ENCODE data around the gene NR2F6. TPM values are rescaled to one million over a fixed set of nuclear protein-coding genes. Genes with fewer than 3 reads are reported as not detected.

The NR2F6 gene
- total and polyA plus RNA-seq, 2 experiments from 2014 or later, result 124 to 173 TPM

DNA sequence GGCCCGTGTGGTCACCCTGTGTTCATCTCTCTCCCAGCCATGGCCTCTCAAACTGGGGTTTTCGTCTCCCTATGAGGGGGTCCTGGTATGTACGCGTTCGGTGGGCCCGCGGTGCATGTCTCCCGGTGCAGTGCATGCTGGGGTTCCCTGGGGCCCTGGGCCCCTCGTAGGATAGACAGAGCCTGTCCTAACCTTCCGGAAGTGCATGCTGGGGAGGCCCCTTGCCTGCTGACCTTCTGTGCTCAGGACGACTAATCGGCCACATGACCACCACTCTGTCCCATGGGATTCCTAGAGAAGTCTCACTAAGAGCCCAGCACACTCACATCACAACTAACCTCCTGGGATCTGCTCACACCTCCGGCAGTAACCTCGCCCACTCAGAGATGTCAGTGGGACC, 35.4 kb downstream of the NR2F6 start:
- TF ChIP-seq, protein P1, sequence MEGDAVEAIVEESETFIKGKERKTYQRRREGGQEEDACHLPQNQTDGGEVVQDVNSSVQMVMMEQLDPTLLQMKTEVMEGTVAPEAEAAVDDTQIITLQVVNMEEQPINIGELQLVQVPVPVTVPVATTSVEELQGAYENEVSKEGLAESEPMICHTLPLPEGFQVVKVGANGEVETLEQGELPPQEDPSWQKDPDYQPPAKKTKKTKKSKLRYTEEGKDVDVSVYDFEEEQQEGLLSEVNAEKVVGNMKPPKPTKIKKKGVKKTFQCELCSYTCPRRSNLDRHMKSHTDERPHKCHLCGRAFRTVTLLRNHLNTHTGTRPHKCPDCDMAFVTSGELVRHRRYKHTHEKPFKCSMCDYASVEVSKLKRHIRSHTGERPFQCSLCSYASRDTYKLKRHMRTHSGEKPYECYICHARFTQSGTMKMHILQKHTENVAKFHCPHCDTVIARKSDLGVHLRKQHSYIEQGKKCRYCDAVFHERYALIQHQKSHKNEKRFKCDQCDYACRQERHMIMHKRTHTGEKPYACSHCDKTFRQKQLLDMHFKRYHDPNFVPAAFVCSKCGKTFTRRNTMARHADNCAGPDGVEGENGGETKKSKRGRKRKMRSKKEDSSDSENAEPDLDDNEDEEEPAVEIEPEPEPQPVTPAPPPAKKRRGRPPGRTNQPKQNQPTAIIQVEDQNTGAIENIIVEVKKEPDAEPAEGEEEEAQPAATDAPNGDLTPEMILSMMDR (IDR thresholded peaks at IDR 0.05; ENCODE audit: low read depth, low read length), result no peak
- peaks cover 4% of the 10 kb centered on the region for H3K4me1 ChIP-seq (ENCODE audit: low read depth)
- no peak overlapping the region for H3K27ac ChIP-seq
- H3K27me3 ChIP-seq, result no peaks in the 10 kb centered on the region
- H3K36me3 ChIP-seq, result peaks cover 9% of the 10 kb centered on the region
- no peak overlapping the region for H3K4me3 ChIP-seq
- H3K9me3 ChIP-seq (ENCODE audit: low read depth), result no peaks in the 10 kb centered on the region
- no peak for DNase-seq (ENCODE audit: low read depth in 1 of 2, low spot score in 1 of 2)

DNA sequence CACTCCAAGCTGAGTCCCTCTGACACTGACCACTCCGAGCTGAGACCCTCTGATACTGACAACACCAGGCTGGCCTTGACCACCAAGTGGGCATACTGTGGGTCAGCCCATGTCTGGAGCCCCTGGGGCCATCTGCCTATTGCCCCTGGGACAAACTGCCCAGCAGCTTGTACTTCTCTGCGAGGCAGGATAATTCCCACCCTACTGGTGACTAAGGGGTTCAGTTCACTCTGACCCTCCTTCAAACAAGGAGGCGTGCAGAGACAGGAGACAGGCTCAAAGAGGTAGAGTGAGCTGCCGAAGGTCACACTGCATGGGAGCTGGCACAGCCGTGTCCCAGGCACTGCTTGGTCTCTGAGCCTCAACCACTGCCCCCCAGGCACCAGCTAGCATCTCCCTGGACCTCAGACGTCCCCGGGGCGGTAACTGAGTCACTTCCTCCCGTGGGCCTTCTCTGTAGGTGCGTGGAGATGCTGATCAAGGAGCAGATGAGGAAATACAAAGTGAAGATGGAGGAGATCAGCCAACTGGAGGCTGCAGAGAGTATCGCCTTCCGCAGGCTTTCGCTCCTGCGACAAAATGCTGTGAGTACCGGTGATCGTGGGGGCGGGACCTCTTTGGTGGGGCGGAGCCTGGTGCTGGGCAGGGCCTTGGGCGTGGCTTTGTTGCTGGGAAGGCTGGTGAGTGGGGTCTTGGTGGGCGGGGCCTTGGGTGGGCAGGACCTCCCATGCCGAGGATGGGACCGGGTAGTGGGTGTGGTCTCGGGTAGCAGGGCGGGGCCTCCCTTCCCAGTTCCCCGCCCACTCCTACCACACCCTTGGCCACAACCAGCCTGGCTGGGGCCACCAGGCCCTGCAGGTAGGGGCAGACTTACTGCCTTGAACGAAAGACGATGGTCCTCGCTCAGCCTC, 36.3 kb downstream of the NR2F6 start:
- Histone ChIP-seq H3K9me3 (ENCODE audit: low read depth) (no peaks in the 10 kb centered on the region), H3K27ac (no peak overlapping the region), H3K27me3 (no peaks in the 10 kb centered on the region), H3K36me3 (peaks cover 9% of the 10 kb centered on the region), H3K4me3 (no peak overlapping the region), H3K4me1 (ENCODE audit: low read depth) (peaks cover under 1% of the 10 kb centered on the region)
- TF ChIP-seq, protein P1 (IDR thresholded peaks at IDR 0.05; ENCODE audit: low read depth, low read length), result no peak
- peak; percentile 34 to 45 for DNase-seq (ENCODE audit: low read depth in 1 of 2, low spot score in 1 of 2)

- Histone ChIP-seq H3K27ac (no peak overlapping the region), H3K9me3 (ENCODE audit: low read depth) (no peaks in the 10 kb centered on the region), H3K36me3 (peaks cover 12% of the 10 kb centered on the region), H3K4me3 (no peak overlapping the region), H3K4me1 (ENCODE audit: low read depth) (no peaks in the 10 kb centered on the region), H3K27me3 (no peaks in the 10 kb centered on the region)
- no peak for DNase-seq (ENCODE audit: low read depth in 1 of 2, low spot score in 1 of 2)
- TF ChIP-seq, protein P1 (IDR thresholded peaks at IDR 0.05; ENCODE audit: low read depth, low read length), result no peak
These were observed 38.8 kb downstream of the NR2F6 start for GRCh38 chr19:17206736-17207581.

DNA sequence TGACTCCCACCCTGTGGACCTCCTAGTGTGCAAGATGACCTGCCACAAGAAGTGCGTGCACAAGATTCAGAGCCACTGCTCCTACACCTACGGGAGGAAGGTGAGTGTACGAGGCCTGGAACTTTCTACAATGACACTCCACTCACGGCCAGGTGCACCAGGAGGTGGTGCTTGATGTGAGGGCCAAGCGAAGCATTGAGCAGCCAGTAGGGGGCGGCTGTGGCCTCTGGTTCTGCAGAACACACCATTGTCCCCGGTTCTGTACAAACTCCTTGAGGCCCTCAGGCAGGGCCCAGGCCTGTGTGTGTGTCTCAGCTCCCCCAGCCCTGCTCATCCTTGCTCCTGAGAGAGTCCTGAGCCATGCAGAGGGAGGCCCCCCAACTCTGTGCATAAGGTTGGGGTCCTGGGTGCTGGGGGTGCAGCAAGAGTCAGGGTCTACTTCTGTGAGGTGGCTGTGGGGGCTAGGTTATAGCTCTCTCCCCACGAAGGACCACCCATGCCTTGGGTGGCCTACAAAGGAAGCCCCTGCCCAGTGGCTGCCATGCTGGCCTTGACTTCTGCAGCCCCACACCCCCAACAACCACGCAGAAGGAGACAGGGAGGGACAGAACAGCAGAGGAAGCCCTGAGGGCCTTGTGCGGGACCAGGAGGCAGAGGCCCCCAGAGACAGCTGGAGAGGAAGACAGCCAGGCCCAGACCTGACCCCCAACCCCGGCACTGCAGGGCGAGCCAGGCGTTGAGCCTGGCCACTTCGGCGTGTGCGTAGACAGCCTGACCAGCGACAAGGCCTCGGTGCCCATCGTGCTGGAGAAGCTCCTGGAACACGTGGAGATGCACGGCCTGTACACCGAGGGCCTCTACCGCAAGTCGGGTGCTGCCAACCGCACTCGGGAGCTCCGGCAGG, 40.2 kb downstream of the NR2F6 start:
- no peaks in the 10 kb centered on the region for H3K27me3 ChIP-seq
- H3K4me1 ChIP-seq (ENCODE audit: low read depth), result no peaks in the 10 kb centered on the region
- no peak overlapping the region for H3K27ac ChIP-seq
- peak; percentile 72 for DNase-seq (ENCODE audit: low read depth in 1 of 2, low spot score in 1 of 2)
- H3K9me3 ChIP-seq (ENCODE audit: low read depth), result no peaks in the 10 kb centered on the region
- TF ChIP-seq, protein P1 (IDR thresholded peaks at IDR 0.05; ENCODE audit: low read depth, low read length), result peak; percentile 76
- H3K36me3 ChIP-seq, result peaks cover 14% of the 10 kb centered on the region
- no peak overlapping the region for H3K4me3 ChIP-seq

GRCh38 chr19:17202713-17203112, 43.0 kb downstream of the NR2F6 start:
- TF ChIP-seq, protein P1 (IDR thresholded peaks at IDR 0.05; ENCODE audit: low read depth, low read length), result no peak
- Histone ChIP-seq H3K27me3 (no peaks in the 10 kb centered on the region), H3K36me3 (peaks cover 14% of the 10 kb centered on the region), H3K4me3 (no peak overlapping the region), H3K9me3 (ENCODE audit: low read depth) (no peaks in the 10 kb centered on the region), H3K4me1 (ENCODE audit: low read depth) (no peaks in the 10 kb centered on the region), H3K27ac (no peak overlapping the region)
- no peak for DNase-seq (ENCODE audit: low read depth in 1 of 2, low spot score in 1 of 2)

Measured in cardiac muscle cell (in vitro differentiated cells and primary cell).